ENCODE results near the gene RSPH6A. TPM values are rescaled to one million over a fixed set of nuclear protein-coding genes. Genes with fewer than 3 reads are reported as not detected.

The RSPH6A gene
- total and polyA plus RNA-seq, 2 donors (not counting 1 experiment from before 2014, with no cell fraction given), result 0.17 TPM; not detected in 1

DNA sequence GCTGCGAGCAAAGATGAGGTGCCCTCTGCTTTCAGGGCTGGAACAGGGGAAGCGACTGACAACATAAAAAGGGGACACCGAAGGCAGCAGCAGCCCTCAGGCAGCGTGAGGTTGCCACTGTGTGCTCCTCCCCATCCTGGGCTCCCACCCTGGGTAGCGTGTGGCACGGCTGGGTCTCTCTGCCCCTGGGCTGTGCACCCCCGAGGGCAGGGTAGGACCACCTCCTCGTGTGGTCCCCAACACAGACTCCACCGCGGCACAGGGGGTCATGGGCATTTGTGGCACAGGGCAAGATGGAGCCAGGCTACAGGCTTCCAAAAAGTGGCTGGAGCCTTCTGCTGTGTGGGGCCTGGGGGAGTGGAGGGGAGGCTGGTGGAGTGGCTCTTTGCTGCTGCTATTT, 6.5 kb upstream of the RSPH6A start:
- no peak overlapping the region for H2AFZ ChIP-seq (ENCODE audit: low read length)
- no peak for DNase-seq (ENCODE audit: low read depth in 2 of 2)
- no peak overlapping the region for H3K27ac ChIP-seq (ENCODE audit: insufficient read depth, low read length)
- no peak overlapping the region for H3K4me3 ChIP-seq (replicated peaks in 1 of 4; ENCODE audit: control extremely low read depth in 1 of 4, insufficient read depth in 1 of 4, low read depth in 3 of 4, low read length in 4 of 4)
- H3K4me2 ChIP-seq (ENCODE audit: extremely low read depth, insufficient read depth, low read length), result no peak overlapping the region
- no peaks in the 10 kb centered on the region for H3K79me2 ChIP-seq (ENCODE audit: control insufficient read depth, insufficient read depth, low read length)
- TF ChIP-seq, protein P1, sequence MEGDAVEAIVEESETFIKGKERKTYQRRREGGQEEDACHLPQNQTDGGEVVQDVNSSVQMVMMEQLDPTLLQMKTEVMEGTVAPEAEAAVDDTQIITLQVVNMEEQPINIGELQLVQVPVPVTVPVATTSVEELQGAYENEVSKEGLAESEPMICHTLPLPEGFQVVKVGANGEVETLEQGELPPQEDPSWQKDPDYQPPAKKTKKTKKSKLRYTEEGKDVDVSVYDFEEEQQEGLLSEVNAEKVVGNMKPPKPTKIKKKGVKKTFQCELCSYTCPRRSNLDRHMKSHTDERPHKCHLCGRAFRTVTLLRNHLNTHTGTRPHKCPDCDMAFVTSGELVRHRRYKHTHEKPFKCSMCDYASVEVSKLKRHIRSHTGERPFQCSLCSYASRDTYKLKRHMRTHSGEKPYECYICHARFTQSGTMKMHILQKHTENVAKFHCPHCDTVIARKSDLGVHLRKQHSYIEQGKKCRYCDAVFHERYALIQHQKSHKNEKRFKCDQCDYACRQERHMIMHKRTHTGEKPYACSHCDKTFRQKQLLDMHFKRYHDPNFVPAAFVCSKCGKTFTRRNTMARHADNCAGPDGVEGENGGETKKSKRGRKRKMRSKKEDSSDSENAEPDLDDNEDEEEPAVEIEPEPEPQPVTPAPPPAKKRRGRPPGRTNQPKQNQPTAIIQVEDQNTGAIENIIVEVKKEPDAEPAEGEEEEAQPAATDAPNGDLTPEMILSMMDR (conservative IDR thresholded peaks at IDR 0.05 in 1 of 2, IDR thresholded peaks at IDR 0.05 in 1 of 2; ENCODE audit: low read depth in 1 of 2, low read length in 2 of 2), result no peak
- TF ChIP-seq EZH2 (IDR thresholded peaks at IDR 0.05; ENCODE audit: low read length, missing control alignments), result no peak
- peaks cover 2% of the 10 kb centered on the region for H3K4me1 ChIP-seq (ENCODE audit: control insufficient read depth, extremely low read depth, insufficient read depth, low read length)
- no peak overlapping the region for H3K9ac ChIP-seq (ENCODE audit: insufficient read depth, low read length)
- H3K9me3 ChIP-seq (ENCODE audit: control insufficient read depth, insufficient read depth, low read depth, low read length), result no peaks in the 10 kb centered on the region
- no peaks in the 10 kb centered on the region for H4K20me1 ChIP-seq (ENCODE audit: control insufficient read depth, extremely low read depth, insufficient read depth, low read length)
- no peaks in the 10 kb centered on the region for H3K27me3 ChIP-seq (ENCODE audit: control insufficient read depth, insufficient read depth, low read length)
- H3K36me3 ChIP-seq (ENCODE audit: control insufficient read depth, insufficient read depth, low read length), result peaks cover 37% of the 10 kb centered on the region

DNA sequence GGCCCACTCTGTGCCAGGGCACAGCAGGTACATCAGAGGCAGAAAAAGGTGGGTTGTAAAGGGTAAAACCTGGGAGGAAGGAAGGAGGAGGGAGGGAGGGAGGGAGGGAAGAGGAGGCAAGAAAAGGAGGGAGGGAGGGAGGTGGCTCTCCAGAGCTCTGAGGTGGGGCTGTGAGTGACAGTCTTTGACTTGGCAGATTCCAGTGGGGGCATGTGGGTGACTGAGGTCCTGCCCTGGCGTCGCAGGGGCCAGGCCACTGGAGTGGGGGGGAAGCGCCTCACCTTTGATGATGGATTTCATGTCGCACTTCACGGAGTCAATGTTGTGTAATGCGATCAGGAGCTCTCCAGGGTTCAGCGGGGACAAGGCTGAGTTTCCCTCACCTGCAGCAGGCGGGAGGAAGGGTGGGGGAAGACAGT, 6.0 kb upstream of the RSPH6A start:
- Histone ChIP-seq H3K9ac (ENCODE audit: insufficient read depth, low read length) (no peak overlapping the region), H3K36me3 (ENCODE audit: control insufficient read depth, insufficient read depth, low read length) (peaks cover 33% of the 10 kb centered on the region), H3K9me3 (ENCODE audit: control insufficient read depth, insufficient read depth, low read depth, low read length) (no peaks in the 10 kb centered on the region), H3K4me1 (ENCODE audit: control insufficient read depth, extremely low read depth, insufficient read depth, low read length) (peaks cover 2% of the 10 kb centered on the region), H3K27ac (ENCODE audit: insufficient read depth, low read length) (no peak overlapping the region), H2AFZ (ENCODE audit: low read length) (no peak overlapping the region), H3K79me2 (ENCODE audit: control insufficient read depth, insufficient read depth, low read length) (no peaks in the 10 kb centered on the region), H4K20me1 (ENCODE audit: control insufficient read depth, extremely low read depth, insufficient read depth, low read length) (no peaks in the 10 kb centered on the region), H3K4me2 (ENCODE audit: extremely low read depth, insufficient read depth, low read length) (no peak overlapping the region), H3K4me3 (replicated peaks in 1 of 4; ENCODE audit: control extremely low read depth in 1 of 4, insufficient read depth in 1 of 4, low read depth in 3 of 4, low read length in 4 of 4) (no peak overlapping the region), H3K27me3 (ENCODE audit: control insufficient read depth, insufficient read depth, low read length) (no peaks in the 10 kb centered on the region)
- TF ChIP-seq, protein P1 (conservative IDR thresholded peaks at IDR 0.05 in 1 of 2, IDR thresholded peaks at IDR 0.05 in 1 of 2; ENCODE audit: low read depth in 1 of 2, low read length in 2 of 2), result no peak
- TF ChIP-seq EZH2 (IDR thresholded peaks at IDR 0.05; ENCODE audit: low read length, missing control alignments), result no peak
- DNase-seq (ENCODE audit: low read depth in 2 of 2), result no peak

DNA sequence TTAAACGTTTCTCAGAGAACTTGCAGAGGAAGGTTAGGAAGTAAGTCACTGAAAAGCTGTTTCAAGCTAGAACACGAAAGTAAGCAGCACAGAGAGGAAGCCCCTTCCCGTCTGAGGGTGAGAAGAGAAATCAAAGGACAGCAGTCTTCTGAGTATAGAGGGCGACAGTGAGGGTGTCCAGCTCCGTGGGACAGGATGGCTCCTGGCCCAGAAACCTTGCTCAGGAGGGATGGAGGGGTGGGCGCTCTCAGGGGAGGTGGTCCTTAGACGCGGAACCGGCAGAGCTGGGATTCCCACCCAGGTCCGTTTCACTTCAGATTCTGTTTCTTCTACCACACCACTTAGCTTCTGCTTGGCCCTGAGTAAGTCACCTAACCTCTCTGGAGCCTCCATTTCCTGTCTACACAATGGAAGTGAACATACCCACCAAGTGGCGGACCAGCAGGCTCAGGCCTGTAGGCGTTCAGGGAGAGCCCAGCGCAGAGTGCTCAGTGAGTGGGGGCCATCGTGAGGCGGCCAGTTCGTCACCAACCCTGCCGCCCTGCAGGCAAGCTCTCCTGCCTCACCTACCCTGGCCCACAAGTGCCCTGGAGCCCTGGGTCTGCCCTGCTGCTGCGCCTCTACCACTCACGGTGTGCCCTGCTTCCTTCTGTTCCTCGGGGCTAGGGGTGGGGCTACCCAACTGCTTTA, 5.5 kb upstream of the RSPH6A start:
- Histone ChIP-seq H3K9me3 (ENCODE audit: control insufficient read depth, insufficient read depth, low read depth, low read length) (no peaks in the 10 kb centered on the region), H3K4me3 (replicated peaks in 1 of 4; ENCODE audit: control extremely low read depth in 1 of 4, insufficient read depth in 1 of 4, low read depth in 3 of 4, low read length in 4 of 4) (no peak overlapping the region), H3K36me3 (ENCODE audit: control insufficient read depth, insufficient read depth, low read length) (peaks cover 28% of the 10 kb centered on the region), H3K27me3 (ENCODE audit: control insufficient read depth, insufficient read depth, low read length) (no peaks in the 10 kb centered on the region), H2AFZ (ENCODE audit: low read length) (no peak overlapping the region), H3K79me2 (ENCODE audit: control insufficient read depth, insufficient read depth, low read length) (no peaks in the 10 kb centered on the region), H4K20me1 (ENCODE audit: control insufficient read depth, extremely low read depth, insufficient read depth, low read length) (no peaks in the 10 kb centered on the region), H3K4me2 (ENCODE audit: extremely low read depth, insufficient read depth, low read length) (no peak overlapping the region), H3K4me1 (ENCODE audit: control insufficient read depth, extremely low read depth, insufficient read depth, low read length) (peaks cover 2% of the 10 kb centered on the region), H3K27ac (ENCODE audit: insufficient read depth, low read length) (no peak overlapping the region), H3K9ac (ENCODE audit: insufficient read depth, low read length) (no peak overlapping the region)
- TF ChIP-seq EZH2 (IDR thresholded peaks at IDR 0.05; ENCODE audit: low read length, missing control alignments), result no peak
- TF ChIP-seq, protein P1 (conservative IDR thresholded peaks at IDR 0.05 in 1 of 2, IDR thresholded peaks at IDR 0.05 in 1 of 2; ENCODE audit: low read depth in 1 of 2, low read length in 2 of 2), result no peak
- no peak for DNase-seq (ENCODE audit: low read depth in 2 of 2)

All from fibroblast of lung (primary cell).